Measurements from ENCODE around the gene UBQLN4.

Gene UBQLN4

DNA sequence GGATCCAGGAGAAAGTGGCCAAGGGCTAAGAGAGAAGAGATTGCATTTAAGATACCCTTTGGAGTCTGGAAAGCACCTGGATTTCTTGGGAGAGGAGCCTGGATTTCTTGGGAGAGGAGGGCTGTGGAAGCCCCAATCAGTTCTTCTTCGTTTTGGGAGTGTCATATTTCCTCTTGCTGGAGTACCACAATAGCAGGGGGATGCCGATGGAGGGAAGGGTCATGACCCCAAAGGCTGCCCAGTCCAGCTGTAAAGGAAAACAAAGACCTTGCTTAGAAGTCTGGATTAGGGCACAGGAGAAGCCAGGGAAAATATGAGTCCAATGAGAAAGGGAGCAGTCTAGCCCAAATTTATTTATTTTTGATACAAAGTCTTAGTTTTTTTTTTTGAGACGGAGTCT lies 44.2 kb downstream of the UBQLN4 start:
- no peak for DNase-seq

DNA sequence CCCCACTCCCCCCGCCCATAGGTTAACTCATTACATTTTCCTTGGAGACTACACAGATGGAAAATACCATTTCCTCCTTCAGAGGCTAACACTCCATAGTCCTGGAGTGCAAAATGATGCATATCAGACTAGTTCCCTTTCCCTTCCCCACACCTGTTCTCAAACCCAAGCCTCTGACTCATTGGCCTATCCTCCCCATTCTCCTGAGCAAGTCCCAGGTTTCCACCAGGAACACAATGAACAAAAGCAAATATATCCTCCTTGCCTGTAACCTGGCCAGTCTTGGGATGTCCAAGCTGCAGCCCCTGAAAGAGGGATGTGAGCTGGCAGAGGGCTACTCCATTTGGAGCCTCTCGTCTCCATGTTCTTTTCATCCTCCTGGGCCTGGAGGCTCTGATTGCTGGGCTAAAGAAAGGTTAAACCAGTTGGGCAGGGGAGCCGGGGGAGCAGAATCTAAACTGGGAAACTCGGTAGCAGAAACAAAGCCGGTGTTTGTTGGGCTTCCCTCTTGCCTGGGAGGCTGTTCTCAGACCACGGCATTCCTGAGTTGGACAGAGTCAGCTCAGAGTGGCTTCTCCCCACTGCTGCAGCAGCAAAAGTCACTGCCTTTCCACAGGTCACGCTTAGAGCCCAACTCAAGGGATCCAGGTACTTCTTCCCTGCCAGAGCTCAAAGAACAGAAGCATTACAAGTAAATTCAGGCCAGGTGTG lies 46.8 kb downstream of the UBQLN4 start:
- DNase-seq: no peak

DNA sequence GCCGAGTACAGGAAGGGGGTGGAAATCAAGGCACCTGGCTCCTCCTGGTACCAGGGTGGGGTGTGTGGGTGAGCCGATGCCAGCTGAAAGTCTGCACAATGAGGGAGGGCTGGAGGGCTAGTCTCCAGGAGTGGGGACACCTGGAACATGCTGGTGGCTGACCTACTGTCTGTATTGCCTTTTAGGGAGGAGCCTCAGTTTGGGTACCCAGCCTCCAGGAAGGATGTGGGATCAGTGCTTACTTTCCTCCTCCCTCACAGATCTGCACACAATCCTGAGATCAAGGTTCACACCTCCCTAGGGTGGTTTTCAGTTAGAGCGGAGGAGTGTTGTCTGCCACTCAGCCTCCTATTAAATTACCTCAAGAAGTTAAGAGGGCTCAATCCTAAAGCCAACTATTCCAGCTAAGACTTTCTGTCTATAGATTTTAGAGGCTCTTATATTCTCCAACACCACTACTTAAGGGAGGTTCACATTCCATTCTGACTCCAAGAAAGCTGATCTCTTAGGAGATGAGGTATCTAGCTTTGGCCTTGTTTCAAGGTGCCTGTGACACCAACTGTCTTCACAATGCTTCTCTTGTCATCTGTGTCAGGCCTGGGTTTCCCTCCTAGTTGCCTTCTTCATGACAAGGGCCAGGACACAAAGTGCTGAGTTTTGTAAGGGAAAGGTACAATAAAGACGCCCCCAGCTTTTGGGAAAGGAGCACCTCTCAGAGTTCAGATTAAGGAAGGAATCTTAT lies 48.6 kb downstream of the UBQLN4 start:
- no peak for DNase-seq

DNA sequence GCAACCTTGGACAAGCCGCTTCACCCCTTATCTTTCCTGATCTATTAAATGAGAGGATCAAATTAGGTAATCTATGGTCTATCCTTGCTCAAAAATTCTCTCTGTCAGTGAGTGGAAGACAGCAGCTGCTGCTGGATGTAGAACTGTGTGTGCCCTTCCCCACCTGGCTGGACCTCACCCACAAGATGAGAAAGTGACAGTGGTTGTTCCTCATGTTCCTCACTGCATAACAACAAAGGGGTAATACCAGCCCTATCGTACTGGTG lies 49.7 kb downstream of the UBQLN4 start:
- no peak for DNase-seq

DNA sequence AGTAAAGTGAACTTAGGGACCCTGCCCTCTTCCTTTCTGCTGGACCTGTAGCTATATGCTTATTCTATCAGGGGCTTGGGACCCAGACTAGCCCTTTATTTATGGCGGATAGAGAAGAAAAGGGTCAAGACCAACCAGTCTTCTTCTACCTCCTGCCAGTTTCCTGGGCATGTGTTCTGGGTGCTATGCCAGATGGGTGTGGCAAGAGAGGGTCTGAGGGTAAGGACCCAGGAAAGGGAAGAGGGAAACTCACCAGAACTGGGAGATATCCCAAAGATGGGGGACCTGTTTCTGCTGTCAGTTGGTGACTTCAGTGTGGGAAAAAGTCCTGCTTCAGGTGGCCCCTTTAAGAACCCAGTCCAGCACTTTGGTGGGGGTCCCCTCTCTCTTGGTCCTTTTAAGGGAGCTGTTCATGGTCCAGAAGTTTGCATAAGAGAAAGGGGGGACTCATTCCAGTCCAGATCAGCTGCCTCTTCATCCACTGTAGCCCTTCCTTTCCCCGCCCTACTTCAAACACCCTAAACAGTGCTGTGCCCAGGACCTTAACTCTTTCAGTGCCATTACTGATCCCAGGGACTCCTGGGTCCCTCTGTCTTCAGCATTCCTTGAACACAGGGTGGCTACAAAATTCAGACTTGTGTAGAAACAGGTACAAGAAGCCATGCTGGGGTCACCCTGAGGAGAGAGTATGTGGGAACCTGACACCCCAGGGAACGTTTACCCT lies 51.2 kb downstream of the UBQLN4 start:
- DNase-seq: no peak

DNA sequence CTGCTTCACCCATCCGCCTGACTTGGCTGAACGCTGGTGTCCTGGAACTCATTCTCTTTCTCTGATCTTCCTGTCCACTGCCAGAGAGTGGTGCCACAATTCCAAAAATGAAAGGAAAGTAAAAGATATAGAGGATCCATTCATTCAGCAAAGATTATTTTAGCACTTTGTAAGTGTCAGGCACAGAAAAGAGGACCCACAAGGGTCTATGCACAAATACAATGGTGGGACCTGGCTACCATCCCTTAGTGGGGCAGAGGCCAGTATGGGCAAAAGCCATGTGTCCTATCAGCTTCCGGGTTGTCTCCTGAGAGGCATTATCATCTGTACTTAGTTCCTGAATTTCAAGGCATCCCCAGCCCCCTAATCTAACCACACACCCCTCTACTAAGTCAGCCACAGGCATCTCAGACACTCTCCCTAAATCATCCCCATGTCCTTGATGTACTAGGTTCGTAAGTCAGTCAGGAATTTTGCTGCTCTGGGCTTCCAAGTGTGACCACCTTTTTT lies 51.9 kb downstream of the UBQLN4 start:
- DNase-seq: no peak

DNA sequence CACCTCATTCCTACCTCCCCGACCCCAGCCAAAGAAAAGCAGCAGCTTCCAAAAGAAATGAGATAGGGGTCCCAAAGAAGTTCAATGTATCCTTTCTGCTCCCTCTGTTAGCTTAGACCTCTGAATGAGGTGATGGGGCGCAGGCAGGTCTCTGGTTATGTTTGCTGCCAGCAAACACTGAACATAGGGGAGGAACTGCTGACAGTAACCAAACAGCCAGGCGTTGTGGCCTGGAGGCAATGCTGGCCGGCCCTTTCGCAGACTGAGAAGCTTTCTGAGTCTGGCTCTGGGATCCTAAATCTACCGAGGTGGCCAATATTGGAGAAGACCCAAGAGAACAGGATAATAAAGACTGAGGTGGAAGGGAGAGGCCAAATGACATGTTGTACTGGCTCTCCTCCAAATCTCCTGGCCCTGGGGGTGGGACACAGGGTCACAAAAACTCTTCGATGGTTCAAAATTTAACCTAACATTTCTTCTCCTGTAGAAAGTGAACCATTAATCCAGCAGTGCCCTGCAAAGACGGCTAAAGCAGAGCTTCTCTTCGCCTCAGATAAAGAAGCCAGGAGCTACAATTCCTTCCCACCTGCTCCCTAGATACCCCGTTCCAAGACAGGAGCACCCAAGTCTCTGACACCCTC lies 52.5 kb downstream of the UBQLN4 start:
- no peak for DNase-seq

DNA sequence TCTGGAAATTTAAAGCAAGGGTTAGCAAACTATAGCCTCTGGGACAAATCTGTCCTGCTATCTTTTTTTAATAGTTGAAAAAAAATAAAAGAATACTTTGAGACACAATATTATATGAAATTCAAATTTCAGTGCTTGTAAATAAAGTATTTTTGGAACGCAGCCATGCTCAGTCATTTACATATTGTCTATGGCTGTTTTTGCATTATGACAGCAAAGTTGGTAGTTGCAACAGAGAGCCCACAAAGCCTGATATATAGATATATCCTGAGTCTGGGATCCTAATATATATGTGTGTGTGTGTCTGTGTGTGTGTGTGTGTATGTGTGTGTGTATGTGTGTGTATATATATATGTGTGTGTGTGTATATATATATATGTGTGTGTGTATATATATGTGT lies 53.6 kb downstream of the UBQLN4 start:
- DNase-seq: no peak

DNA sequence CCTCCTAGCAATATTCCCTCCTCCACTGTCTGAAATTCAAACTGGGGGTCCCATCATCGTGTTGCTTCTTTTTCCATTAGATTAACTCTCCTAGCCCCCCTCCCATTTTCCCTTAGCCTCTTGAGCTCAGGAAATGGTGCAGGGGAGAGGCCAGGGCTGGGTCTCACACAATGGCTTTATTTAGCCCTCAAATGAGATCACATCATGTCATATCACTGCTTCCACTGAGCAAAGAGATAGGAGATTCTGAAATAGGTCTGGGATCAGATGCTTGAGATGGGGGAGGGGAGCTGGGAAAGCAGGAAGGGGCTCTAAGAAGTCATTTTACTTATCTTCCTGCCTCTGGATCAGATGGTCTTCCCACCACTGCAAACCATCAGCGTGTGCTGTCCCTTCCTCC lies 57.4 kb downstream of the UBQLN4 start:
- no peak for DNase-seq

DNA sequence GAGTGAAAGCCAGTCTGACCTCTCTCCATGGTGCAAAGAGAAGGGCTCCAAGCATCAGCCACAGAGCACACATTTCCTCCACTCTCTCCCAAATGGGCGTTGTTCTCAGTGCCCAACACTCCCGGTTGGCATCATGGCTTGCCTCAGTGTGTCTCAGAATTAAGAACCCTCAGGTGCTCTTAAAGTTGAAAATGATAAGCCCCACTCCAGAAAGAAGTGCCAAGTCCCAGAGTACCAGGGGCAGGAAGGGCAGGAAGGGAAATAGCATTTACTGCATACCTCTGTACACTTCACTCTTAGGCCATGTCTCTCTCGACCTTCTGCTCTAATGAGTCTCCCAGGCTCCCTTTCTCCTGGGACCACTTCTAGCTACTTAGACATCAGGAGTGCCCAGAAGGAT lies 60.0 kb downstream of the UBQLN4 start:
- DNase-seq: no peak

DNA sequence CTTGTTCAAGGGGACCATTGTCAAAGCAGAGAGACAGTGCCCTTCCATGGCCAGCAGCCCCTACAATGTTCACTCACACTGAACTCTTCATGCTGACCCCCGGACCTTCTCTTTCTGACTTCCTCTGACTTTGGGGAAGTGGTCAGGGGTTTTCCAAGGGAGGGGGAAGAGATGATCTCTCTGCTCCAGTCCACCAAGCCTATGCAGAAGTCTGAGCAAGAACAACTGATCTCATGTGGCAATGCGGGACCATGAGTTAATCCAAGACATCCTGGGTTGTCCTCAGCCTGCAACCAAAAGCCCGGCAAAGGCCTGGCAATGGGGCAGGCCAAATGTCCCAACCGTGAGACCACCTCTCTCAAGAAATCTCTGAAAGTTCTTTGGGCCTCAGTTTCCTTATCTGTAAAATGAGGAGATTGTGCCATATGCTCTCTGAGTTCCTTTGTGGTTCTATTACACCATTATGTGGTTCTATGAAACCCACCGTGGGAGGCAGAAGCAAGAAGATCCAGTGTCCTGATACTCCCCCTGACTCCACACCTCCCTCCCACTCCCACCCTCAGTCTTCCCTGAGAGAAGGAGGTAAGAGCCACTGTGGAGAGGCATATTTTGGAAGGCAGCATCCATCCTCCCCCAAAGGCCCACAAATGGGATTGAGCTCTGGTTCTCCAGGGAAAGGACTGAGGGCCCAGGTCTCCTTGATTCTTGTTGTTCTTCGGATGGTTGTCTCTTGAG lies 63.4 kb downstream of the UBQLN4 start:
- DNase-seq: no peak

DNA sequence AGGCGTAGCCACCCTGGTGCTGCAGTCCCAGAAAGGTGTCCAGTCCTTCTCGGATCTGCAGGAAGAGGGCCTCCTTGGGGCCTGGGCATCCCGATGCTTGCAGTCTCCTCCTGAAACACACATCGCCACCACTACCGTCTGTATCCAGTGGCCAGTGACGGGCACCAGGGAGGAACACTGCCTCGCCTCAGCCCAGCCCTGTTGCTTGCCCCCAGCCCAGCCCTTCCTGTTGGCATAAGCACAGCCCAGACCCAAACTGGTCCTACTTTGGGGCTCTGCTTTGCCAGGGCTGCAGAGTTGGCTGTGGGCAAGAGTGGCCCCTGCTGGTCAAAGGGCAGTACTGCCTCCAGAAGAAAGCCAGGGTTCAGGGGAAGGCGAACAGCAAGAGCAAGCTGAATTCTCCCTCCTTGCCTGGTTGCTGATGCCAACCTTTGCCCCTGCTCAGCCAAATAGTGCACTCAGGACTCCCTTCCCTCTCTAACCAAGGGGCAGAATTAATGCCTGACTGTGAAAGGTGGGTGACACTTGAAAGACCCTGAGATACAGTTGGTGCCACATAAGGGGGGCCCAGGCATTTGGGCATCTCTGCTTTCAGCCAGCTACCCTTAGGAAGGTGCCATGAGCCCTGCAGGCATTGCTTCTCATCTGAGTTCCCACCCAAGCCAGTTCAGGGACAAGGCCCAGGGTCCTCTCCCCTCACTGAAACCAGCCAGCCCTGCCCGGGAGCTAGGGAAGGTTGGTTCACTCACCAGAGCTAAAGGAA lies 64.2 kb downstream of the UBQLN4 start:
- peak; percentile 90 for DNase-seq

Measured in NCI-H1694 treated with DMSO at 0.1 percent for 48 hours (cell line).